Gastroesophageal sphincter (tissue), 3 donors: Measurements from ENCODE around the gene ARHGEF11.

Source experiments
- EP300 ChIP-seq: sonication (generic); formaldehyde crosslinking; IDR thresholded peaks from one replicate; pipeline ENCODE4 v1.6.1; 2017; ENCODE audit warnings: antibody characterized with exemption, mild to moderate bottlenecking
- POLR2A ChIP-seq, 2 donors: fragments of 450-650 bp; IDR thresholded peaks; one replicate each; pipeline ENCODE4 v1.6.1; 2017; ENCODE audit warnings: antibody characterized with exemption in 2 of 2, mild to moderate bottlenecking in 2 of 2, moderate library complexity in 1 of 2
- POLR2AphosphoS5 ChIP-seq: sonication (generic); formaldehyde crosslinking; IDR thresholded peaks from one replicate; pipeline ENCODE4 v1.6.1; 2017; ENCODE audit warnings: antibody characterized with exemption
- TF ChIP-seq, protein P1 (sequence below), 4 experiments: fragments of 200-600 bp in 2 of 4; fragments of 450-650 bp in 2 of 4; sonication (generic) in 1 of 4; IDR thresholded peaks; one replicate each; pipeline ENCODE4 v1.5.1; 2017 to 2019; ENCODE audit warnings: antibody characterized with exemption in 4 of 4, mild to moderate bottlenecking in 2 of 4, moderate library complexity in 2 of 4

DNA sequence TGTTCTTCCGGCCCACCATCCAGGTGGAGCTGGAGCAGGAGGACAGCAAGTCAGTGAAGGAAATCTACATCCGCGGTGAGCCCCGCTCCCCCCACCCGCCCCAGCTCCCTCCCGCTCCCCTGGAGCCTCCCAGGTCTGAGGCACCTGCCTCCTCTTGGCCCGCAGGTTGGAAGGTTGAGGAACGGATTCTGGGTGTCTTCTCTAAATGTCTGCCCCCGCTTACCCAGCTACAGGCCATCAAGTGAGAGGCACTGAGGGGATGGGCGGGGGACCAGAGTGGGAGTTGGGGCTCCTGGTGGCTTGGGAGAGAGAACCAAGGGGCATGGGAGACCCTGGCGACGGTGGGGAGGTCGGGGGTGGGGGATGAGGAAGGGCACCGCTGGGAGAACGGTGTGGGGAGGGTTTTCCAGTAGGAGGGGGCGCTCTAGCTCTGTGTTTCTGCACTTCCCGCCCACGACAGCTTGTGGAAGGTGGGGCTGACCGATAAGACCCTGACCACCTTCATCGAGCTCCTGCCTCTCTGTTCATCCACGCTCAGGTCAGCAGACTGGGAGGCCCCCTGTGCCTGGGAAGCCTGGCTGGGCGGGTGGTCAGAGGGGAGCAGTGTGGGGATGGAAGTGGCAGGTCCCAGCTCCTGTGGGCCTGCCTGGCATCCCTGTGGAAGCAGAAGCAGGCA, 120.9 kb downstream of the ARHGEF11 start:
- TF ChIP-seq POLR2AphosphoS5 (no peak), POLR2A (IDR thresholded peaks at IDR 0.05) (no peak), EP300 (no peak)
- TF ChIP-seq, protein P1, sequence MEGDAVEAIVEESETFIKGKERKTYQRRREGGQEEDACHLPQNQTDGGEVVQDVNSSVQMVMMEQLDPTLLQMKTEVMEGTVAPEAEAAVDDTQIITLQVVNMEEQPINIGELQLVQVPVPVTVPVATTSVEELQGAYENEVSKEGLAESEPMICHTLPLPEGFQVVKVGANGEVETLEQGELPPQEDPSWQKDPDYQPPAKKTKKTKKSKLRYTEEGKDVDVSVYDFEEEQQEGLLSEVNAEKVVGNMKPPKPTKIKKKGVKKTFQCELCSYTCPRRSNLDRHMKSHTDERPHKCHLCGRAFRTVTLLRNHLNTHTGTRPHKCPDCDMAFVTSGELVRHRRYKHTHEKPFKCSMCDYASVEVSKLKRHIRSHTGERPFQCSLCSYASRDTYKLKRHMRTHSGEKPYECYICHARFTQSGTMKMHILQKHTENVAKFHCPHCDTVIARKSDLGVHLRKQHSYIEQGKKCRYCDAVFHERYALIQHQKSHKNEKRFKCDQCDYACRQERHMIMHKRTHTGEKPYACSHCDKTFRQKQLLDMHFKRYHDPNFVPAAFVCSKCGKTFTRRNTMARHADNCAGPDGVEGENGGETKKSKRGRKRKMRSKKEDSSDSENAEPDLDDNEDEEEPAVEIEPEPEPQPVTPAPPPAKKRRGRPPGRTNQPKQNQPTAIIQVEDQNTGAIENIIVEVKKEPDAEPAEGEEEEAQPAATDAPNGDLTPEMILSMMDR (IDR thresholded peaks at IDR 0.05) = no peak
